A549 (cell line): ENCODE results near the gene SCO2.

Experiments used
- ATOH8 ChIP-seq: fragments of 250-450 bp; sonication (Bioruptor Pico); IDR thresholded peaks from 2 replicates; pipeline ENCODE4 v1.5.0; 2020; ENCODE audit warnings: low read depth, mild to moderate bottlenecking, moderate library complexity
- EP300 ChIP-seq, 2 experiments: fragments of >200 bp; sonication (Bioruptor Twin); formaldehyde crosslinking; IDR thresholded peaks; 2 replicates in 1 of 2; 3 replicates in 1 of 2; pipeline ENCODE4 v1.6.1; 2016 to 2017
- ESRRA ChIP-seq: fragments of 150-350 bp; IDR thresholded peaks from 2 replicates; pipeline ENCODE4 v1.6.1; 2014; ENCODE audit warnings: mild to moderate bottlenecking, low read length, borderline replicate concordance
- HOXB13 ChIP-seq: fragments of 250-450 bp; sonication (Bioruptor Pico); IDR thresholded peaks from 2 replicates; pipeline ENCODE4 v1.5.0; 2020; ENCODE audit warnings: low read depth, mild to moderate bottlenecking, moderate library complexity
- JUNB ChIP-seq: fragments of >200 bp; sonication (Bioruptor Twin); formaldehyde crosslinking; IDR thresholded peaks from 2 replicates; pipeline ENCODE4 v1.6.1; 2016
- KDM1A ChIP-seq: fragments of 200-600 bp; sonication (generic); IDR thresholded peaks from 2 replicates; pipeline ENCODE4 v1.6.1; 2016; ENCODE audit warnings: low read depth, mild to moderate bottlenecking
- MAFK ChIP-seq: fragments of 450-650 bp; IDR thresholded peaks from 2 replicates; pipeline ENCODE4 v1.6.1; 2014; ENCODE audit not compliant: partially characterized antibody
- MAZ ChIP-seq: fragments of 150-350 bp; IDR thresholded peaks from 2 replicates; pipeline ENCODE4 v1.6.1; 2014; ENCODE audit warnings: antibody characterized with exemption, low read depth, low read length, borderline replicate concordance
- PHF8 ChIP-seq: fragments of 200-600 bp; sonication (generic); IDR thresholded peaks from 2 replicates; pipeline ENCODE4 v1.6.1; 2016; ENCODE audit warnings: low read depth, mild to moderate bottlenecking, antibody characterized with exemption, moderate library complexity, borderline replicate concordance
- POLR2A ChIP-seq: IDR thresholded peaks from 2 replicates; pipeline ENCODE4 v1.6.1; 2012; ENCODE audit warnings: mild to moderate bottlenecking, low read length
- REST ChIP-seq: fragments of 200-600 bp; sonication (generic); IDR thresholded peaks from 2 replicates; pipeline ENCODE4 v1.6.1; 2016; ENCODE audit warnings: antibody characterized with exemption, mild to moderate bottlenecking, moderate library complexity
- ZFP36 ChIP-seq: fragments of 450-650 bp; IDR thresholded peaks from 2 replicates; pipeline ENCODE4 v1.6.1; 2014; ENCODE audit warnings: borderline replicate concordance; ENCODE audit not compliant: partially characterized antibody
- TF ChIP-seq, protein P1 (sequence below): fragments of >200 bp; sonication (Bioruptor Twin); formaldehyde crosslinking; IDR thresholded peaks from 3 replicates; pipeline ENCODE4 v1.5.1; 2016

- TF ChIP-seq, protein P1, sequence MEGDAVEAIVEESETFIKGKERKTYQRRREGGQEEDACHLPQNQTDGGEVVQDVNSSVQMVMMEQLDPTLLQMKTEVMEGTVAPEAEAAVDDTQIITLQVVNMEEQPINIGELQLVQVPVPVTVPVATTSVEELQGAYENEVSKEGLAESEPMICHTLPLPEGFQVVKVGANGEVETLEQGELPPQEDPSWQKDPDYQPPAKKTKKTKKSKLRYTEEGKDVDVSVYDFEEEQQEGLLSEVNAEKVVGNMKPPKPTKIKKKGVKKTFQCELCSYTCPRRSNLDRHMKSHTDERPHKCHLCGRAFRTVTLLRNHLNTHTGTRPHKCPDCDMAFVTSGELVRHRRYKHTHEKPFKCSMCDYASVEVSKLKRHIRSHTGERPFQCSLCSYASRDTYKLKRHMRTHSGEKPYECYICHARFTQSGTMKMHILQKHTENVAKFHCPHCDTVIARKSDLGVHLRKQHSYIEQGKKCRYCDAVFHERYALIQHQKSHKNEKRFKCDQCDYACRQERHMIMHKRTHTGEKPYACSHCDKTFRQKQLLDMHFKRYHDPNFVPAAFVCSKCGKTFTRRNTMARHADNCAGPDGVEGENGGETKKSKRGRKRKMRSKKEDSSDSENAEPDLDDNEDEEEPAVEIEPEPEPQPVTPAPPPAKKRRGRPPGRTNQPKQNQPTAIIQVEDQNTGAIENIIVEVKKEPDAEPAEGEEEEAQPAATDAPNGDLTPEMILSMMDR: no peak
- TF ChIP-seq REST: no peak
- TF ChIP-seq JUNB: no peak
- no peak for TF ChIP-seq MAZ
- TF ChIP-seq EP300 (IDR thresholded peaks at IDR 0.05): no peak
- TF ChIP-seq ESRRA: no peak
- TF ChIP-seq KDM1A: no peak
- no peak for TF ChIP-seq MAFK
- no peak for TF ChIP-seq ATOH8 (CRISPR knock-in tag)
- TF ChIP-seq PHF8: no peak
- no peak for TF ChIP-seq ZFP36
- no peak for TF ChIP-seq POLR2A
- TF ChIP-seq HOXB13 (CRISPR knock-in tag): no peak
These were observed 45.7 kb downstream of the SCO2 start for GRCh38 chr22:50479721-50480120.
